RPMI7951 (cell line): Measurements from ENCODE around the gene KLK4. TPM values are rescaled to one million over a fixed set of nuclear protein-coding genes. Genes with fewer than 3 reads are reported as not detected.

ENCODE experiments used
- DNase-seq: peaks from one replicate; pipeline ENCODE4 v3.0.0-alpha.2; 2012; ENCODE audit warnings: low read depth
- total RNA-seq: library from RNA; depleted of rRNA; stranded (reverse); fragments of >200 nt; shearing (Covaris generic); gene quantifications from 2 replicates; pipeline ENCODE4 v1.2.3, GENCODE V29; 2014; rRNA removed

KLK4 gene, protein sequence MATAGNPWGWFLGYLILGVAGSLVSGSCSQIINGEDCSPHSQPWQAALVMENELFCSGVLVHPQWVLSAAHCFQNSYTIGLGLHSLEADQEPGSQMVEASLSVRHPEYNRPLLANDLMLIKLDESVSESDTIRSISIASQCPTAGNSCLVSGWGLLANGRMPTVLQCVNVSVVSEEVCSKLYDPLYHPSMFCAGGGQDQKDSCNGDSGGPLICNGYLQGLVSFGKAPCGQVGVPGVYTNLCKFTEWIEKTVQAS
- total RNA-seq = not detected in 2 replicates

- DNase-seq = no peak
Observed at GRCh38 chr19:50911206-50912101, at the start of gene KLK4. TSS of gene KLK4 (minus strand) at chr19:50911395. CDS start at chr19:50910738, 657 bp downstream.

DNA sequence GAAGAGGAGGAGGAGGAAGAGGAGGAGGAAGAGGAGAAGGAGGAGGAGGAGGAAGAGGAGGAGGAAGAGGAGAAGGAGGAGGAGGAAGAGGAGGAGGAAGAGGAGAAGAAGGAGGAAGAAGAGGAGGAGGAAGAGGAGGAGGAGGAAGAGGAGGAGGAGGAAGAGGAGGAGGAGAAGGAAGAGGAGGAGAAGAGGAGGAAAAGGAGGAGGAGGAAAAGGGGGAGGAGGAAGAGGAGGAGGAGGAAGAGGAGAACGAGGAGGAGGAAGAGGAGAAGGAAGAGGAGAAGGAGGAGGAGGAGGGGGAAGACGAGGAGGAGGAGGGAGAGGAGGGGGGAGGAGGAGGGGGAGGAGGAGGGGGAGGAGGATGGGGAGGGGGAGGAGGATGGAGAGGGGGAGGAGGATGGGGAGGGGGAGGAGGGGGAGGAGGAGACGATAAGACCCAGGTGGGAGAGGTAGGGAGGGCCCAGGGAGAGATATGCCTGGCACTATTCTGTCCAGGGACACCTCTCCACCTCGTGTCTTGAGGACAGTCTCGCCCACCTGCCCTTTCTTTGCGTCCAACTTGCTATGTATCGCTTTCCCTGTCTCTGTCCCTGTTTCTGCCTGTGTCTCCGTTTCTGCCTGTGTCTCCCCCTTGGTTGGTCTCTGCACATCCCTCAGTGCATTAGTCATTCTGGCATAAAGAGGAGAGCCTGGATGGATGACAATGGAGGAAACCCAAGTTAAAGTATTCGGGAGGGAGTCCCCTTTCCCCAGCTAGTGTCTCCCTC, 48.7 kb upstream of the KLK4 start:
- peak; percentile 29 for DNase-seq

GRCh38 chr19:50957587-50957986, 46.4 kb upstream of the KLK4 start:
- no peak for DNase-seq

GRCh38 chr19:50952910-50953309, 41.7 kb upstream of the KLK4 start, which contains the start of gene KLK5:
TSS of gene KLK5 (minus strand) at chr19:50953038. CDS start at chr19:50952657, 381 bp downstream.
- no peak for DNase-seq

GRCh38 chr19:50949861-50950260, 38.7 kb upstream of the KLK4 start:
- DNase-seq = no peak

DNA sequence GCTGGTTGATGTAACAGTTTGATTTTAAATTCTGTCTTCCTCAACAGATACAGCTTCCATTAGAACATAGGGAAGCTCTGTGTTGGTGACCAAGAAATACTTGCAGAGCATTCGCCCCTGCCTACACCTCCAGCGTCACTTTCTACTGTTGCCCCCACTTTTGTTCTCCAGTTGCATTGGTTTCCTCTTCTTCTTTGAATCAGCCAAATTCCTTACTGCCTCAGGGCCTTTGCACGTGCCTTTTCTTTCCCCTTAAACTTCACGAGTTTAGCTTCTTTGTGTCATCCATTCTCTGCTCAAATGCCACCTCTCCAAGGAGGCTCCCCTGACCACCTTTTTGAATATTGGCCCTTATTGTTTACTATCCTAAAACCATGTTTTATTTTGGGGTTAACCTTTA, 35.9 kb upstream of the KLK4 start:
- DNase-seq = no peak

- no peak for DNase-seq
Observed at GRCh38 chr19:50944795-50945194, 33.6 kb upstream of the KLK4 start.

DNA sequence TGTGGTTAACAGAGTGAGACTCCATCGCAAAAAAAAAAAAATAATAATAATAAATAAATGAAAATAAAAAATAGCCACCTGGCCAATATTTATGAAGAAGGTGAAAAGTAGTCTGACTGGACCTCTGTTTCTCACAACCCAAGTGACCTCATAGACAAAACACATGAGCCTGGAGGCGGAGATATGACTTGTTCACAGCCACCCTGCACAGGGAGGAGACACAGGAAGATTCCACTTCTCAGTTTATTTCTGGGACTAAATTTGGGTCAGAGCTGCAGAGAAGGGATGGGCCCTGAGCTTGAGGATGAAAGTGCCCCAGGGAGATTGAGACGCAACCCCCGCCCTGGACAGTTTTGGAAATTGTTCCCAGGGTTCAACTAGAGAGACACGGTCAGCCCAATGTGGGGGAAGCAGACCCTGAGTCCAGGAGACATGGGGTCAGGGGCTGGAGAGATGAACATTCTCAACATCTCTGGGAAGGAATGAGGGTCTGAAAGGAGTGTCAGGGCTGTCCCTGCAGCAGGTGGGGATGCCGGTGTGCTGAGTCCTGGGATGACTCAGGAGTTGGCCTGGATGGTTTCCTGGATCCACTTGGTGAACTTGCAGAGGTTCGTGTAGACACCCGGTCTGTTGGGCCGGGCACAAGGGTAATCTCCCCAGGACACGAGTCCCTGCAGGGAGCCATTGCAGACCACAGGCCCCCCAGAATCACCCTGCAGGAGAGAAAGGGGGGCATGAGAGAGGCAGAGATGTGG, 32.1 kb upstream of the KLK4 start:
- DNase-seq = no peak

- no peak for DNase-seq
Observed at GRCh38 chr19:50939596-50939995, 28.4 kb upstream of the KLK4 start.

DNA sequence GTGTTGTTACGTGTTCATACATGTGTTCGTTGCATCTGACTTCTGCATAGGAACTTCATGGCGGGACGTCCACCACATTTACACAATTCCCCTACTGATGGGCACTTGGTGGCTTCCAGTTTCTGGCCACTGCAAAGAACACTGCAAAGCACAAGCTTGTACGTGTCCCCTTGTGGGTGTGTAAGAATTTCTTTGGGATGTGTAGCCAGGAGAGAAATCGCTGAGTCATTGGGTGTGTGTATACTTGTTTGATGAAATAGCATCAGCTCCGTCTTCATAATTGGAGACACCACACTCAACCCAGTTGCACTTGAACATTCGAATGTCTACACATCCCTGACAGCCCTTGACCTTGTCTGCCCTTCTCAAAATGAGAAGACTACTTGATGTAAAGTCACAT, 22.4 kb upstream of the KLK4 start:
- peak; percentile 57 for DNase-seq

GRCh38 chr19:50932690-50933083, 21.5 kb upstream of the KLK4 start:
- DNase-seq = no peak

GRCh38 chr19:50932018-50932689, 21.0 kb upstream of the KLK4 start:
- no peak for DNase-seq

- DNase-seq = no peak
Observed at GRCh38 chr19:50931023-50931422, 19.8 kb upstream of the KLK4 start.

GRCh38 chr19:50928831-50929230, 17.6 kb upstream of the KLK4 start:
- DNase-seq = no peak

DNA sequence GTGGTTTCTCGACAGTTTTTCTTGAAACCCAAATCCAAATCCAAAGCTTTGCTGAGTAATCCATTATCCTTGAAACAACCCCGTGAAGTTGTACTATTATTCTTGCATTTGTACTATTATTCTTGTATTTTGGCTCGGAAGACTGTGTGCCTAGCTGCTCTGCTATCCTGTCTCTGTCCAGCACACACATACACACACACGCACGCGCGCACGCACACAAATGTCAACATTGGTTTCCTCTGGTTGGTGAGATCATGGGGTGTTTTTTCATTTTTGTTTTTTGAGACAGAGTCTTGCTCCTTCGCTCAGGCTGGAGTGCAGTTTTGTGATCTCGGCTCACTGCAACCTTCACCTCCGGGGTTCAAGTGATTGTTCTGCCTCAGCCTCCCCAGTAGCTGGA, 14.9 kb upstream of the KLK4 start:
- DNase-seq = no peak

GRCh38 chr19:50925734-50926133, 14.5 kb upstream of the KLK4 start:
- DNase-seq = no peak

GRCh38 chr19:50924586-50924985, 13.4 kb upstream of the KLK4 start:
- DNase-seq = no peak

GRCh38 chr19:50922317-50922853, 11.2 kb upstream of the KLK4 start:
- DNase-seq = peak; percentile 71

DNA sequence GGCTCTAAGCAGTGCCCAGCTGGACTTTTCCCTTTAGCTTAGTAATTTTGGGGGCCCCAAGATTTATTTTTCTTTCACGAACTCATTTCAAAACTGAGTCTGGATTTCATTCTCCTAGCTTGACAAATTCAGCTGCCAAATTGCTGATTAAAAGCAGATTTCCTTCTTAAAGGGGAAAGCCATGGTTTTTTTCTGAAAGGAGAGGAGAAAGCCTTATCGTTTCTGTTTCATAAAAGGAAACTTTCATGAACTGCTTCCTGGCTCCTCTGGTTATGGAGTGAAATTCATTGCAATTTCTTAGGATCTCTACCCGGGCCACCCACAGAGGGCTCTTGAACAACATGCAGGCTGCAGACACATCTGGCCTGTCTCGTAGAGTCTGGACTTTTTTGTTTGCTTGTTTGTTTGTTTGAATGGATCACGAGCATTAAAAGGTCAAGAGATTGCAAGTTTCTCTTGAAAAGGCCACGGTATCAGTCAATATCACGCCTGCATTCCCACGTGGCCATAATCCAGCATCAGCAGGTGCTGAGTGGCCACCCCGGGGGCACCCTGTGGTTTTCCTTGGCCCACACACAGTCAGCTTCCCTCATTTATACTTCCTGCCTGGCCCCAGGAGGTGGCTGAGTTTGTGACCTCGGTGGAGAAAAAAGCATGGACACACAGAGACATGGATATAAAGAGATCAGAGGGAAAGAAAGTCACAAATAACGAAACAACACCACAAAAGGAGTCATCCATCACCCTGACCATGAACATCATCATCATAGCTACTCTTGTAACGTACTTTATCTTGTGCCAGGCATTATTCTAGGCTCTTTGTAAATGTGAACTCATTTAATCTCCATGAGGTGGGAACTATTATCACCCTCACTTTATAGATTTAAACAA, 10.5 kb upstream of the KLK4 start:
- peak; percentile 57 for DNase-seq

DNA sequence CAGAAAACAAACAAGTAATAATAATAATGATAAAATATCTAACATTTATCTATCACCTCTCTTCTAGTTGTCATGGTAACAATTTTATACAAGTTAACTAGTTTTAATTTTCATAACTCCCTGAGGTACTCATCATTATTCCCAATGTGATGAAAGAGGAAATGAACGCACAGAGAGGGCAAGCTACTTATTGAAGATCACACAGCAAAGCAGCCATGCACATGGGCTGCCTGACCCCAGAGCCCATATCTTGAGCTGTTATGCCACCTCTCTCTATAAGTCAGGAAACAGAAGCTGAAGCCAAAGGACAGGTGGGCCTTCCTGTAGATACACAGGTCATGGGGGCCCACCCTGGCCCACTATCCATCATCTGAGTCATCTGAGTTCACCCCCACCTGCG, 4.9 kb upstream of the KLK4 start:
- no peak for DNase-seq
